ENCODE data around the gene SP3.

SP3 gene

GRCh38 chr2:173996766-173997165, 31.6 kb upstream of the SP3 start:
- DNase-seq = no peak

GRCh38 chr2:173993459-173993858, 28.3 kb upstream of the SP3 start:
- no peak for DNase-seq

GRCh38 chr2:173991856-173992588, 26.8 kb upstream of the SP3 start:
- no peak for DNase-seq

- DNase-seq = no peak
Measured at GRCh38 chr2:173990970-173991819, 26.0 kb upstream of the SP3 start.

GRCh38 chr2:173990245-173990644, 25.1 kb upstream of the SP3 start:
- no peak for DNase-seq

GRCh38 chr2:173989884-173990215, 24.7 kb upstream of the SP3 start:
- no peak for DNase-seq

- DNase-seq = no peak
Measured at GRCh38 chr2:173989160-173989883, 24.1 kb upstream of the SP3 start.

- no peak for DNase-seq
Measured at GRCh38 chr2:173986805-173987204, 21.6 kb upstream of the SP3 start.

- DNase-seq = no peak
Measured at GRCh38 chr2:173985605-173985992, 20.4 kb upstream of the SP3 start.

GRCh38 chr2:173984866-173985604, 19.9 kb upstream of the SP3 start:
- no peak for DNase-seq

GRCh38 chr2:173983391-173983871, 18.3 kb upstream of the SP3 start:
- DNase-seq = no peak

GRCh38 chr2:173982918-173983317, 17.7 kb upstream of the SP3 start:
- DNase-seq = peak; percentile 22 to 36

- DNase-seq = no peak
Measured at GRCh38 chr2:173982182-173982714, 17.1 kb upstream of the SP3 start.

GRCh38 chr2:173981520-173981919, 16.3 kb upstream of the SP3 start:
- DNase-seq = no peak

- DNase-seq = no peak
Measured at GRCh38 chr2:173979751-173980351, 14.7 kb upstream of the SP3 start.

GRCh38 chr2:173978447-173978846, 13.3 kb upstream of the SP3 start:
- DNase-seq = no peak

- DNase-seq = no peak
Measured at GRCh38 chr2:173972636-173973035, 7.5 kb upstream of the SP3 start.

- no peak for DNase-seq
Measured at GRCh38 chr2:173972165-173972564, 7.0 kb upstream of the SP3 start.

- no peak for DNase-seq
Measured at GRCh38 chr2:173970516-173970924, 5.3 kb upstream of the SP3 start.

- no peak for DNase-seq
Measured at GRCh38 chr2:173969886-173970285, 4.7 kb upstream of the SP3 start.

GRCh38 chr2:173968551-173968950, 3.4 kb upstream of the SP3 start:
- DNase-seq = no peak

All from hippocampal formation (tissue), 2 donors.